Stimulated activated CD4-positive, alpha-beta T cell treated with anti-CD3 and anti-CD28 coated beads, Interleukin-1b, Interleukin-23, amount 100 ng/mL, for 48 hours (primary cell): ENCODE measurements around the gene FARSB.
"Not testable (repeated sequence)": the region's sequence is repeated elsewhere in the genome, so short reads cannot be mapped to it uniquely, and the experiment has no call there.

ENCODE experiments used
- DNase-seq: peaks from one replicate; pipeline ENCODE4 v3.0.0-alpha.2; 2020

FARSB gene

DNA sequence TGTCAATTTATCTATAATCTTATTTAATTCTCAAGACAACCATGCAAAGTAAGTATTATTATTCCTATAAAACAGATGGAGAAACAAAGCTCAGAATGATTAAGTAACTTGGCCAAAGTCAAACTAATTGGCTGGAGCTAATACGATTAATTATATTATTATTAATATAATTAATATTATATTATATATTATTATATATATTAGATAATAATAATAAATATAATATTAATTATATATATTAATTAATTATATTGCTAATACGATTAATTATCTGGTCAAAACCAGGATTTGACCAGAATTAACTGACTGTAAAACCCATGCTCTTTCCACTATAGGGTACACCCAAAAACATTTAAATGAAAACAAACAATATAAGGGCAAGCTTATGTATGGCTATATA, 52.4 kb downstream of the FARSB start:
- no peak for DNase-seq

DNA sequence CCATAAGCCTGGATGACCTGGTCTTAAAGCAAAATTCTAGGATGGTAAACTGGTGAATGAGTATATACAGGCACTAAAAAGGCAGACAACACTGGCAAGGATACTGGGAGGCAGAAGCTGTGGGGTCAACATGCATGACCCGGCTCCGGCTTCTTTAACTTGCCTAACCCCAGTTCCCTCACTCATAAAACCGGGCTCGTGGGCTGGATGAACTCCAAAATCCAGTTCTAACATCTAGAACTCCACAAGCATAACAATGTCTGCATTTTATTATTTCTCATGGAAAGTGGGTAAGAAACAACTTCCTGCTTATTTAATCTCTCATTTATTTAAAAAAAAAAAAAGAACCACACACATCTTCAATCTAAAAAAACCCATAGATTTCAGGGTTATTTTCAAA, 57.3 kb downstream of the FARSB start:
- DNase-seq, result no peak

DNA sequence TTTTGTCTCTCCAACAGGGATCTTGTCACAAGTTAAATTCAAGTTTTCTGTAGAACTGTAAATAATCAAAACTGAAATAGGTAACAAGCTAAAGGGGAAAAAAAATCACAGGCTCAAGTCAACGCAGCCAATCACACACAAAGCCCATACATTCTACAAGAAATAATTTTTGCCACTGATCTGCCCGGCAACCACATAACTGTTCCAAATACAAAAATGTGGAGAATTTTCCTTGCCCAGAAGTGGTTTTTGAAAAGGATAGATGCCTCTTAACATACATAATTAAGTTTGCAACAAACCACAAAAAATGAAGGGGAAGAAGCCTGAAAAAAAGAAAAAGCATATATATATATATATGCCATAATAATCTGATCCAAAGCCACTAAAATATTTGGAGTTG, 60.3 kb downstream of the FARSB start:
- DNase-seq, result no peak

DNA sequence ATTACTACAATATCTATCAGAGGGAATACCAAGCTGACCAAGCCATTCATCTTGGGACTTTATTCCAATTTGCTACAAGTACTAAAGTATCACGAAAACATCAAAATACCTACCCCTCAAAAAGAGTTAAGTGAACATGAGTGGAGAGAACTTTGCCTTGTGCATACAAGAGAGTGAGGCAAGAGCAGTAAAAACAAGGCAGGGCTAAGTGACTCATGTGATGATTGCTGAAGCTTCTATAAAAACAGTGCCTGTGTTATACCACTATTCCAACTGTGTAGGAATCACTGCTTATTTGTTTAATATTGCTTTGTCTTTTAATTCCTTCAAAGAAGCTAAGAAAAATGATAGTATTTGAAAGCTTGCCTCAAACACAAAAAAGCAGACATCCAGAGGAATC, 61.2 kb downstream of the FARSB start:
- DNase-seq, result no peak

DNA sequence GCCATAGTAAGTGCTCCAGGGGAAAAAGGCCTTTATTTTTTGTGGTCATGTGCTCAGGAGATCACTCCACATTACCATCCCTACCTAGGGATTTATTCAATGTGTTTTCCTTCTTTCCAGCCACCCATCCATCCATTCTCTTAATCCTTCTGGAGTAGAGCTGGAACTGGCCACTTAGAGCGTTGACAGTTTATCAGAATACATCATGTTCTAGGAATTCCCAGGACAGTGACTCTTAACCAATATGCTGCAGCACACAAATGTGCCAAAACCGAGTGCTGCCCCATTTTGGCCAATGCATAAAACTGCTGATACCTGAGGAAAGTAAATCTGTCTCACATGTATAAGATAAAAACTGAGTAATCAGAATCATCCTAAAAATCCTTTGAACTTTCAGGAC, 63.7 kb downstream of the FARSB start:
- no peak for DNase-seq

DNA sequence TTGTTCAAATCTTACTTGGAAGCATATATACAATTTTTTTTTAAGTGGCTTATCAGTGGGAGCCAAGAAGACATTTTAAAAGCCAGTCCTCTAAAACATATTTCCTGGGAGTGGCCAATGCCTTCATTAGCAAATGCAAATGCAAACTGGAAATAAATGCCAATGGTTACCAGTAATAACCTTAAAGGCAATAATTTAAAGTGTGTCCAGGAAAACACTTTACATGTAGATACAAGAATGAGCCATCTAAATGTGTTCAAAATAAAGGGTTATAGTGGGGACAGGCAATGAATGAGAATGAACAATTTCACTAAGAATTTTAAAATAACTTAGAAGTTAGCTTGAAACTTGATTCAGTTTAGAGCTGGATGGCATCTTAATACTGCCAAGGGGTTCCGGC, 64.2 kb downstream of the FARSB start:
- no peak for DNase-seq

DNA sequence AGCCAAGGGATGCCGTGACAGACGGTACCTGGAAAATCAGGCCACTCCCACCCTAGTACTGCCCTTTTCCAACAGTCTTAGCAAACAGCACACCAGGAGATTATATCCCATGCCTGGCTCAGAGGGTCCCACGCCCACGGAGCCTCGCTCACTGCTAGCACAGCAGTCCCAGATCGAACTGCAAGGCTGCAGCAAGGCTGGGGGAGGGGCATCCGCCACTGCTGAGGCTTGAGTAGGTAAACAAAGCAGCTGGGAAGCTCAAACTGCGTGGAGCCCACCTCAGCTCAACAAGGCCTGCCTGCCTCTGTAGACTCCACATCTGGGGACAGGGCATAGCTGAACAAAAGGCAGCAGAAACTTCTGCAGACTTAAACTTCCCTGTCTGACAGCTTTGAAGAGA, 71.3 kb downstream of the FARSB start:
- DNase-seq, result not testable (repeated sequence)

DNA sequence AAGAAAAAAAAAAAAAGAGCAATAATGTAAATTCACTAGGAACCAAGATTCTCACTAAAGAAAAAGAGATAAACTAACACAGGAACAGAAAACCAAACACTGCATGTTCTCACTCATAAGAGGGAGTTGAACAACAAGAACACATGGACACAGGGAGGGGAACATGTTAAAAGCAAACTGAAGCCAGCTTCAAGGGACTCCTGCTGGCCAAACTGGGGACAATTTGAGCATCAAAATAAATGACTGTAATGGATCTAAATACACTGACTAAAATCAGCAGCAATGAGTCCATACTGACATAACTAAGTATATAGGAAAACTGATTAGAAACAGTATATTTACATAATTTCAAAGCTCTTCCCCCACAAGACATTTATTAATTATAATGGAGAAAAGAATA, 73.0 kb downstream of the FARSB start:
- DNase-seq, result no peak

DNA sequence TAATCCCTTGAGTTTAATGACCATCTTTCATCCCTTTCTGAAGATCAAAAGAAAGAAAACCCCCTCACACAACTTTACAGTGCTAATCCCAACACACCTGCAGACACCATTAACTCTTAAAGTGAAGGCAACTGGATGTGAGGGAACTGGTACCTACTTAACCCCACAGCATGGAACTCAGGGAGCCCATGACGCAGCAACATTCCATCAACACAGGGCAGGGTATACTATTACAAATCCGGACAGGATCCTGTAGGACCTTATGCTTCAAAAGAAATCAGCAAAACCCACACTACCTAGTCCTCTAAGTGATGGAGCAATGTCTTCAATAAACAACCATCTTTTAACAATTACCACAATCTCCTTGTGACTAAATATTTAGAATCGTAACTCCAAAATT, 78.6 kb downstream of the FARSB start:
- no peak for DNase-seq

DNA sequence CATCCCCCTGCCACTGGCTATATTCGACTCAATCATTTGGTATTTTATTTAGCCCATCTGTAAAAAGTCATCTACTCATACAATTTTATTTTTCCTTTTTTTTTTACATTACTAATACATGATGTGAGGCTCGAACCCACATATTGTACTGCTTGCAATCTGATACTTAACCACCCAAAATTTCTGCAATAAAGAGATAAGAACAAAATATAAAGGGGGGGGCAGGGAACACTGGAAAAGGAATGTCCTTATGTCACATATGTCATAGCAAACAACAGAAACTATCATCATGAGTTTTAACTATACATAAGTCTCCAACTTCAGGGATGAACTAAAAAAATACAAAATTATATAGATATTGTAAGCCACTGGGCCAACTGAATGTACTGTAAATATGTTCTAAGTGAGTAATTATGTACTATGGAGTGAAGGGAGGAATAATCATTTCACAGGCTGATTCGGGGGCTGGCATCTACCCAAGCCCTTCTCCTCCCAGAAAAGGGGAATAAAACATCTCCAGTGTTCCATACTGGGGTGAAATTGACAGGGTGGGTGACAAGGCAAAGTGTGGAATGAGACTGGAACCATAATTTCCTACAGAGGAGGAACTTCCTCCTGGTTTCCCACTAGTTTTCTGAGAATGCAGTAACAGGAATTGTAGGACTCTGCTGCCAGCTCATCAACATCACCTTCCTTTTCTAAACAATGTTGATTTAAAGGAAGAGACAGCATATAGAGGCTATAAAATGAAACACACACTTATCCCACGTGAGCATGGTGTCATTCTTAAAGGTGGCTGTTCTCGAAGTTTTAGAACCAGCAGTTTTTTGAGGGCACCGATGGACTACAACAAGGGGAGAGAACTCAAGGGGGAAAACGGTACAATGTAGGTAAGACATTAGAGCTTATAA, 79.5 kb downstream of the FARSB start:
- no peak for DNase-seq

DNA sequence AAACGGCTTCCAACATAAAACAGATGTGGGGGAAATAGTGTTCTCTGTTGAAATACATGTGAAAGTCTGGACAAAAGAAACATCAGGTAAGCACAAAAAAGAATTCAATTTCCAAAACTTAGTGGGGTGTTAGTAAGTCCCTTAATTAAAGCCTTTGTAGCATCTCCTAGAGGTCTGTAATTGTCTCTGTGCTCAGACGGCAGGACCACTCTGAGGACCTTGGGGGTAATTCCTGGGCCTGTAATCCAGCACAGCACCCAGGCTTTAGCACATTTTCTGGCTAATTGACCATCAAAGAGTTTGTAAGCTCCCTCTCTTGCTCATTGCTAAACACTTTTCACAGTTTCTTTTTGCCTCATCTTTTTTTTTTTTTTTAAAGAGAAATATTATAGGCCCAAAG, 80.3 kb downstream of the FARSB start:
- DNase-seq, result no peak

DNA sequence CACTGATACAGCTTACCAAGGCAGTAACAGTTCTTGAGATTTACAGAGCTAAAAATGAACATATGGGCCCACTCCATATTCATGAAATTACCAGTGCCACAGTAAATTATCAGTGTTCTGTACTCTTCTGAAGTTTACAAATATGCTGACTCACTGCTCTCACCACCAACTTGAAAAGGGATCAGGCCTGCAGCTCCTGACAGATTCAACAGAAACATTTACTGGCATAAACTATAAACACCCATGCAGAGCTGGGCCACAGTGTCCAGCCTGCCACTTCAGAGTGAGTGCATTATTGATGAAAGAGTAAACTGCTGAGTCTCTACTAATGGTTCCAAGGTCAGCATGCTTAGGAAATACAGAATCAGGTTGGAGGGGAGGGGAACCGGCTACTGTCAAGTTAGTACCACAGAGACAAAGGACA, 83.1 kb downstream of the FARSB start:
- DNase-seq, result no peak

DNA sequence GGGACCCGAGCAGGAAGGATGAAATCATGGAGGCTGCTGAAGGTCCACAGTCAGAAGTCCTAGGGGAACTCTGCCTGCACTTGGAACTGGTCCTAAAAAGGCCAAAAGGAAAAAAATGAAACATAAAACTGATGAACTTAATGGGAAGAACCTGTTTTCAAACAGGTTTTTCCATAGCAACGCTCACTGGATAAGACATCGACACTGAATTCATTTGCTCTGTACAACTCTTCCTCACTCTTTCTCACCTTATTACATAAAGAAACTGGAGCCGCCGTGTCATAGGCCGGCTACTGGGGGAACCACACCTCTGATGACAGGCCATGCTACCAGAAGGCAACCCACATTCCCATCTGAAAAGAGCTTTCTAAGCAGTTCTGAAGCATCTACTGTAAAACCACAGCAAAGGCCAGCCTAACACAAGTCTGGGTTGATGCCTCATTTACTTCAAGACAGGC, 83.6 kb downstream of the FARSB start:
- no peak for DNase-seq

DNA sequence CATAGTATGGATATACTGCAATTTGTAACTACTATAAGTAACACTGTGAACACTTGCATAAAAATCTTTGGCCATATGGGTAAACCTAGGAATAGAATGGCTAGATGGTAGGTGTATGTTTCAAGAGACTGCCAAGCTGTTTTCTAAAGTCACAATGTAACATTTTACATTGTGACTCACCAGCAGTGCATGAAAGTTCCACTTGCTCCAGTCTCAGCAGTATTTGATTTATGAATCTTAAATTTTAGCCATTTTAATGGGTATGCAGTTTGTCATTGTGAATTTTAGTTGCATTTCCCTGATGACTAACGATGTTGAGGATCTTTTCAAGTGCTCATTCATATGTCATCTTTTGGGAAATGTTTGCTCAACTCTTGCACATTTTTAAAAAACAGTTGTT, 86.1 kb downstream of the FARSB start:
- DNase-seq, result no peak

DNA sequence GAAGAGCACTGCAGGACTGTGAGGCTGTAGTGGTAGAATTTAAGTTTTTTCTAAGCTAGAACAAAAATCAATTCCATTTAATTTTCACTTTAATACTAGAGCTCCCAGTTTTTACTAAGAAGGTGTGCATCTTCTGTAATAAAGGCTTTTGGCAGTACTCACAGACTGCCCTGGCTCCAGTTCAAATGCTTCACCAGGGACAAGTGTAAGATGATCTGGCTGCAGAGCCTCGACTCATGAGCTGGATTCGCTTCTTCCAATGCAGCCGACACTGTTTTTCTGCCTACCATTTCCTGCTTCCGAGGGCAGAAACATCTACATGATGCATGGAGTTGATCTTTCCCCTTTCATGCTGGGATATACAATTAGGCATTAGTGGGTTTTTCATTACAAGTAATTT, 87.0 kb downstream of the FARSB start:
- no peak for DNase-seq

DNA sequence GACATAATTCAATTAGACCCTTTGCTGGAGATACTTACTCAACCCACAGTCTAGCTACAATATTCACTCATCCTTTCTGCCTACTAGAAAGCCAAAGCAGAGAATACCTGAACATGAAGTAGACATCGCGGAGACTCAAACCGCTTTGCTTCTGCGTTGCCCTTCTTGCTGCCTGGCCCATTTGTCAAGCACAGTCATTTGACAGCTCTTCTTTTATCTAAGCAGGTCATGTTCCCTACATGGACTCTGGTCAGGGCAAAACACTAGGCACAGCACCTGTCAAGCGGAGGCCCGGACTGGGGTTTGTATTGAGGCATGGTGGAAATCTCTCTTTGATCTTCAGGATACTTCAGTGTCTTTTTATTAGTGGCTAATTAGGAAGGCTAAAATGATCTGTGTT, 89.7 kb downstream of the FARSB start:
- no peak for DNase-seq

DNA sequence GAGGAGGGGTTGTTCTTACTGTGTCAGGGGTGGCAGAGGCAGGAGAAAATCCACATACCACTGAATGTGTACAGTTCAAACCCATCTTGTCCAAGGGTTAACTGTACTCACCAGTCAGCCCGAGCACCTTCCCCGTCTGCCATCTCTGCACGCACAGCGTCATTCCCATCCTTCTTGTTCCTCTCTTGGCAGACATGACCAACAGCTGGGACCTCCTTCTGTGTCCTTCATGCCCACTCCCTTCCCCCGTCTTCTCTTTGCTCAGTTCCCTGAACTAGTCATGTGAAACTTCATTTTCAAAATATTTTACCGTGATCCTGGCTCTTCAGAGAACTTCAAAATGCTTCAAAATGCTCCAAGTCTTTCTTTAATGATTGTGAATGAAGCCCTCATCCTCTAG, 92.0 kb downstream of the FARSB start:
- no peak for DNase-seq

DNA sequence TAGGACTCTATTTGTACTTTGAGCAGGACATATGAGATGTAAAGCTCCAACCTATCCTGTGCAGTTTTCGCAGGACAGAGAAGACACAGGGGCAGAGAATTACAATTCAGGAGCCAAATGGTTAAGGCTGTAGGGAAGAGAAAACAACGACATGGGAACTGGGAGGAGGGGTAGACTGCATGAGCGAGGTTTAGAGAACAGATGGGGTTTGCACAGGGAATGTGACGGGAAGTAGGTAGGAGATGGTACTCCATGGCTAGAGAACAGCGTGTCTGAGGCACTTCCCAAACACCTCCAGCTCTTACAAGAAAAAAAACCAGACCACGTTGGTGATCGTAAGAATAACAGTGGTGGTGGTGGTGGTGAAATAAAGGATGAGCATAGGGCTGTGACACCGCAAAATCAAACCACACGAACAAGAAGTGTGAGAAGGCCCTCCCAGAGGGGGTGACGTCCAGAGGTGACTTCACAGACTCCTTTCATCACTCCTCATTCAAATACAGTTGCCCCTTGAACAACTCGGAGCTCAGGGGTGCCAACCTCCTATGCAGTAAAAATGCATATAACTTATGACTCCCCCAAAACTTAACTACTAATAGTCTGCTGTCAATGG, 92.7 kb downstream of the FARSB start:
- DNase-seq, result no peak

DNA sequence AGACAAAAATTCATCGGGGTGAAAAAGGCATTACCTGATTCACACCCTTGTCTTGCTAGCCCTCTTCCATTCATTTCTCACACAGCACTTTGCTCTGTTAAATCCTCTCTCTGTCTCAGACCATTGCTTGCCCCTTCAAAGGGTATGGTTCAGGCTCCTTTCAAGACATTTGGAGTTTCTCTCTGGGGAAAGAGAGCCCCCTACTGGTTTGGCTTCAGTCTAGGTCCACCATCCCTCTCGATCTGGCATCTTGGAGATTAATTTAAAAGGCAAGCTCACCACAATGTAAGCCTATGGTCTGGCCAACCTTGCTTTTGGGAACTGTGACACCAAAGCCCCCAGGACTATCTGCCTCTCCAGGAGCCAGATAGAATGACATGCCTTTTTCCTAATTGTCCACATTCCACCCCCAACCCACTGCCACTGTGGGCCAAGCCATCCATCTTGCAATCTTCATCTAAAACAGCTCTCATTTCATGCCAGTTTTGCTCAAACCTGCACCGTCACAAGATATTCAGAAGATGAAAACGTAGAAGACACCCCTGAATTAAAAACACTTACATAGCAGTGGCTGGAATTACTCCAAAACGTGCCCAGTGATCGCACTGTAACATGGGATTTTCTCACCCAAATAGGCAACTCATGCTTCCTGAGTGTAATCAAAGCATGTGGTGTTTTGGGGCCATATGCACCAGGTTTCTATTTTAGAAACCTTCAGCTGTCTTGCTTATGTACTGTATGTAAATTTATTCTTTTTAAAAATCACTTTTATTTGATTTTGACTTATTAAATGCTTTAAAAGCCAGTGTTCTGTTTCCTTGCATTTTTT, 93.9 kb downstream of the FARSB start:
- peak; percentile 13 for DNase-seq

DNA sequence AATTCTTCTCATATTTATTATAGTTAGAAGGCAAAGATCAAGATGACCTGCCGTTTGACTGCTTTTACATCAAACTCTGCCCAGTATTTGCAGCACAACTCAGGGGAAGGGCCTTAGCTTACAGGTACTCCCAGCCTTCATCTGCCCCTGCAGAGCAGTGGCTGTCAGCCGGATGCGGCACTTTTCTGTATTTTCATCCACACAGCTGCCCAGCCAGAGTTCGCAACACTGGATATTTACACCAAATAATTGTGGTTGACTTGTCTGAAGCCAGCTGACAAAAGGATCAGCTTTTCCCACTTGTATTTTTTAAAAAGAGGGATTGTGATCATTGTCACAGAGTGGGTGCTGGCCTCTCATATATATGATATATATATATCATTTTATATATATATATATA, 94.7 kb downstream of the FARSB start:
- DNase-seq, result no peak

DNA sequence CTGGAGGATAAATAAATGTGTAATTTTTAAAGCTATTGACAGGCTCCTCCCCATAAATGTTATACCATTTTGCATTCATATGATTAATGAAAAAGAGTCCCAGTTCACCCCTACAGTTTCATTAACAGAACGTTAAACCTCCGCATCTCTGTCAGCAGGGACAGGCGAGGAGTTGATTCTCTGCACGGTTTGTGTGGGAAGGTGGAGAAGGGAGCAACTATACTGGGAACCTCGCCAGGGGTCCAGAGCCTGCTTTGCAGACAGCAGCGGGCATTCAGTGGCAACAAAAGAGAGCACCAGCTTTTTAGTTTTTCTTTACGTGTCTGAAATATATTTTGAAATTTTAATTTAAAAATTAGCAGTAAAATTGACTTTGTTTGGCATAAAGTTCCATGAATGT, 101.4 kb downstream of the FARSB start:
- DNase-seq, result no peak

DNA sequence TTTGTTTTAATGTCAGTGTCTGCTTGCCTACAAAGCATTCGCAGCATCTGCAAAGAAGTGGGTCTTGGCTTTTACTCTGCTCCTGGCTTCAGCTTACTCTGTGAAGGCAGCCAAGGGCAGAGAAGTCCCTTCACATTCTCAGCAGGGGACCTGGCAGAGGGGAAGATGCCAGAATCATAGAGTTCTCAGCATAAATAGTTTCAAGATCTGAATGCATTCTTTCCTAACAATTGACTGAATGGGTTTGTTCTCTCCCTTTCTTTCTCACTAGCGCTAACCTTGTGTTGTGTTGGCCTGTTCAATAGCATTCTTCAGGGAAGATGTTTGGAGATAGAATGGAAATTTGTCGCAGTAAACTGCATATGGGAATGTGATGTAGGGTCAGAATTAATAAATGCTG, 106.9 kb downstream of the FARSB start:
- no peak for DNase-seq

DNA sequence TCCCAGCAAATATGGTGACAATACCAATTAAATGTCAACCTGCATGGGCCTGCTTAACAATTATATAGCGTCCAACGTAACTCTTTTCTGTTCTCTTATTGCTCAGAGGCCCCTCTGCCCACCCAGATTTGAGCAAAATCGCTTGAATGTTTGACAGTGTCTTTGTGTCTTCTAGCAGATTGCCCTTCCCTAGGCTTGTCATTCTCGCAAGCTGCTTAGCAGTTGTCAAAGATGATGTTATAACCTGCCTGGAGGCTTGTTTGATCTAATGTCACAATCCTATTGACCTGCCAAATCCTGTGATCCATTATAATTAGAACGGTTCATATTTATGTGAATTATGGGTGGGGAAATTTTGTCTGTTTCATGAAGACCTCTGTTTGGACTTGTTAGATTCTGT, 108.8 kb downstream of the FARSB start:
- no peak for DNase-seq
